Breast epithelium (tissue), 4 donors: ENCODE results near the gene STXBP1. TPM values are rescaled to one million over a fixed set of nuclear protein-coding genes. Genes with fewer than 3 reads are reported as not detected.
A peak's percentile ranks its signal among the peaks of the same experiment; 100 is the strongest.
"Not testable (repeated sequence)": the region's sequence is repeated elsewhere in the genome, so short reads cannot be mapped to it uniquely, and the experiment has no call there.

Source experiments
- DNase-seq, 2 donors: peaks; one replicate each; pipeline ENCODE4 v3.0.0-alpha.2; 2019; ENCODE audit warnings: low spot score in 2 of 2
- H3K27ac ChIP-seq, 2 donors: fragments of 200-600 bp; sonication (generic) in 1 of 2; one replicate each; pipeline ENCODE4 v1.5.1; 2016 to 2019; ENCODE audit warnings: mild to moderate bottlenecking in 1 of 2
- H3K27me3 ChIP-seq, 2 donors: fragments of 200-600 bp; sonication (generic) in 1 of 2; one replicate each; pipeline versions ENCODE4 v1.5.1 to v1.6.0; 2017 to 2019; ENCODE audit warnings: control low read depth in 1 of 2, mild to moderate bottlenecking in 1 of 2
- H3K36me3 ChIP-seq: fragments of 200-600 bp; one replicate; pipeline ENCODE4 v1.5.1; 2019
- H3K4me1 ChIP-seq, 2 donors: fragments of 200-600 bp; sonication (generic); one replicate each; pipeline ENCODE4 v1.5.1; 2016 to 2019; ENCODE audit warnings: control low read depth in 1 of 2
- H3K4me3 ChIP-seq, 3 donors: fragments of 200-600 bp; sonication (generic); 1 replicate in 2 of 3; 2 replicates in 1 of 3; pipeline ENCODE4 v1.5.1; 2016 to 2019; ENCODE audit warnings: mild to moderate bottlenecking in 3 of 3, moderate library complexity in 2 of 3
- H3K9me3 ChIP-seq, 2 donors: fragments of 200-600 bp; sonication (generic) in 1 of 2; one replicate each; pipeline ENCODE4 v1.5.1; 2016 to 2019; ENCODE audit warnings: control low read depth in 1 of 2
- POLR2A ChIP-seq: fragments of 450-650 bp; IDR thresholded peaks from one replicate; pipeline ENCODE4 v1.6.1; 2016; ENCODE audit warnings: antibody characterized with exemption, mild to moderate bottlenecking, moderate library complexity
- POLR2AphosphoS5 ChIP-seq, 3 donors: sonication (generic); formaldehyde crosslinking; IDR thresholded peaks; one replicate each; pipeline ENCODE4 v1.6.1; 2017; ENCODE audit warnings: antibody characterized with exemption in 3 of 3
- intact Hi-C: fragments of 100-400 bp; cut with DNase I; formaldehyde crosslinking; loops from one replicate; pipeline ENCODE4 v1.15.1; 2023; ENCODE audit warnings: low total_unique reads
- total RNA-seq, 3 donors: library from RNA; depleted of rRNA; stranded (reverse); fragments of >200 nt; gene quantifications; one replicate each; pipeline ENCODE4 v1.1.0, GENCODE V29; 2016
- TF ChIP-seq, protein P1 (sequence below), 3 donors: fragments of 450-650 bp; IDR thresholded peaks; one replicate each; pipeline ENCODE4 v1.5.1; 2016 to 2017; ENCODE audit warnings: antibody characterized with exemption in 3 of 3, mild to moderate bottlenecking in 3 of 3, moderate library complexity in 3 of 3

The STXBP1 gene
- total RNA-seq, 3 donors from 2014 or later: 19.0 to 45.9 (median 43.2) TPM

DNA sequence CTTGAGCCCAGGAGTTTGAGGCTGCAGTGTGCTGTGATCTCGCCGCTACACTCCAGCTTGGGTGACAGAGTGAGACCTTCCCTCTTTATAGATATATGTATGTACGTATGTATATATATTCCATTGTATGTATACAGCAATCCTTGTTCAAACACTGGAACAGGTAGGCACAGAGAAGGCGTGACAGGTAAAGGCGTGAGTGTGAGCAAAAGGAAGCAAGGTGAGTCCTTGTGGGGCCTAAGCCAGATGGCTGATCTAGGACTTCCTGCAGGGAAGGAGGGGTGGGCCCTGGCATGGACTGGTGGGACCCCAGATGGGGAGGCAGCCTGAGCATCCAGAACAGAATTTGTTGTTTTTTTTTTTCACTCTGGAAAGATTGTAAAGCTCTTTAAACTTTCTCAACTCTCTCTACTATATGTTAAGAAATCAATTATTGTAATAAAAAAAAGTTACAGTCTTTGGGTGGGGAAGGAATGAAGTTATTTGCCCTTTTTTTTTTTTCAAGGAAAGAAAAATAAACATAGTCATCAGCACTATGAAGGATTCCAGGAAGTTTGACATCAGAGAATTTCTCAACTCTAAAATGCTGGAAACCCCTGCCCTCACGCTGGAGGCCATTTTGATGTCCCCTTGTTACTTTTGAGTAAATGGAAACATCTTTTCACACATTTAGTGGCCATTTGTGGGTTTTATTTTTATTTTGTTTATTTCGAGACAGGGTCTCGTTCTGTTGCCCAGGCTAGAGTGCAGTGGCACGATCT is 38.9 kb upstream of the STXBP1 start:
- H3K36me3 ChIP-seq: no peaks in the 10 kb centered on the region
- peaks cover 15 to 45% of the 10 kb centered on the region in 2 donors for H3K4me1 ChIP-seq
- DNase-seq: no peak
- peak overlapping the region; percentile 92 to 98 for H3K27ac ChIP-seq
- intact Hi-C loops: loop anchor here (10.0 kb wide), 1 partner anchor 1512 kb away; the partner anchor contains the start of gene DOLPP1
- TF ChIP-seq POLR2AphosphoS5 (IDR thresholded peaks at IDR 0.05) (peak in 1 of 3 donors; percentile 22), POLR2A (no peak)
- H3K4me3 ChIP-seq: no peak overlapping the region
- no peaks in the 10 kb centered on the region for H3K9me3 ChIP-seq
- no peaks in the 10 kb centered on the region for H3K27me3 ChIP-seq

DNA sequence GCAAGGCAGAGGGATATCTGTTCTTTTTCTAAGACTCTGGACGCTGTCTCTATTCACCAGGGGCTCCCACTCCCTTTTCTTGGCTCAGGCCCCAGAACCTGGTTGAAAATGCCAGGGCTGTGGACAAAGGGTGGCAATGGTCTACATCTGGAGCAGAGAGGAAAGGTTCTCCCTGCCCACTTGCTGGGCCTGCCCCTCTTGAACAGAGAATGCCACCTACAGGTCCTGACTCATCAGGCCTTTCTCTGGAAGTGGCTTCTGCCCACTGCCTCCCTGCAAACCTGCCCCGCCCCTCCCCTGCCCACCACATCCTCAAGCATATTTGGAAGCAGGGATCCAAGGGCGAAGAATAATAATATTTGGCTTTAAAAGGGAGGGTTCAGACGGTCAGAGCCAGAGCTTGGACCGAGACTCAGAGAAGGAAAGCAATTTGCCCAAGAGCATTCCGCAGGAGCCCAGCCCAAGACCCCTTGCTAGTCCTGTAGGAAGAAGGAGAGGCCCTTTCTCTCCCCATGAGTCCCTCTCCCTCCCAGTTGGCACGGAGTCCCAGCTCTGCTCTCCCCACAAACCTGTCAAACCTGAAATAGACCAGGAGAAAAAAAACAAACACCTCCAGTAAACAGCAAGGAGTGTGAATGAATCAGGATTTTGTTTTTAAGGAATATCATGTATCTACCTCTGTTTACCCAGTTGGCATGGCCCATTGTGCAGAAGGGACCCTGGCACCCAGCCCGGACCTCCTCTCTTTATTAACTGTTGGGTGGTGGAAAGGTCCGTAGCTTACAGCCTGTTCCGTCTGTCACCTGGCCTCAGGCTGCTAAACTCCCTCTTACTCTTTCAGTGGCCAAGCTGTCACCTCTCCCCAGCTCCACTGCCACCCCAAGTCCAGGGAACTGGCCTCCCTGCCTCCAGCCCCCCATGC is 37.7 kb upstream of the STXBP1 start:
- H3K27ac ChIP-seq: peak overlapping the region; percentile 92 to 98
- H3K27me3 ChIP-seq: no peaks in the 10 kb centered on the region
- H3K9me3 ChIP-seq: no peaks in the 10 kb centered on the region
- H3K4me3 ChIP-seq: peak overlapping the region in 2 of 3 donors; percentile 4
- intact Hi-C loops: loop anchor here (10.0 kb wide), 1 partner anchor 1510 kb away; the partner anchor contains the start of gene DOLPP1
- no peaks in the 10 kb centered on the region for H3K36me3 ChIP-seq
- TF ChIP-seq POLR2A (no peak), POLR2AphosphoS5 (IDR thresholded peaks at IDR 0.05) (peak in 1 of 3 donors; percentile 57)
- peak; percentile 91 to 96 for DNase-seq
- H3K4me1 ChIP-seq: peaks cover 15 to 54% of the 10 kb centered on the region in 2 donors

DNA sequence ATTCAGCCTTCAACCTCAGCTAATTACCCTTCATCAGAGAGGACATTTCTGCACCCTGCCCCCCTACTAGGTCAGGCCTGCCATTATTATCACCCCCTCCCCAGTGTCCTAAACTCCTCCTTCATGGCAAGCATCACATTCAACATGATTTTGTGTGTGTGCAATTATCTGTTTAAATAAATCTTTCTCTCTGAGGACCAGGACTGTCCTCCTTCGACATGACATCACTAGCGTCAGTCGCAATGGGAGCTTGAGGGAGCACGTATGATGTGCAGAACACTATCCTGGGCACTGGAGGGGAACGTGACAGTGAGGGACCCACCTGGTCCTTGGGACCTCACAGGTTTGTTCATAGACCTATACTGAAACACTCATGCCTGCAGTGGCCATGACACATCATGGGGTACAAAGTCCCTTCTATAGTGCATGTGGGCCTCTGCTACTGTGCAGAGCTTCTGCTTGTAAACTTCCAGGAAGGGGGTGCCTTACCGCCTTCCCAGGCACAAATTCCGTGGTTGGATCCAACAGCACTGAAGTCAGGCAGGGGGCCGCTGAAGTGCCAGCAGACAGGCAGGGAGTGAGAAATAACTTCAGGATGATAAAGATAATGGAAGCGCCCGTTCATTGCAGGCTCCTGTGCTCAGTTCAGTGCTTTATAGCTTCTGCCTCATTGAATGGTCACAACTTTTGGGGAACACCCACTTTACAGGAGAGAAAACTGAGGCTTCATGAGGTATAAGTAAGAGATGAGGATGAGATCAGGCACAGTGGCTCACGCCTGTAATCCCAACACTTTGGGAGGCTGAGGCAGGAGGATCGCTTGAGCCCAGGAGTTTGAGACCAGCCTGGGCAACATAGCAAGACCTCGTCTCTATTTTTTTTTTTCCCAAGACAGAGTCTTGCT is 36.0 kb upstream of the STXBP1 start:
- no peak for DNase-seq
- no peaks in the 10 kb centered on the region for H3K9me3 ChIP-seq
- no peaks in the 10 kb centered on the region for H3K36me3 ChIP-seq
- TF ChIP-seq POLR2A (no peak), POLR2AphosphoS5 (IDR thresholded peaks at IDR 0.05) (no peak)
- TF ChIP-seq, protein P1, sequence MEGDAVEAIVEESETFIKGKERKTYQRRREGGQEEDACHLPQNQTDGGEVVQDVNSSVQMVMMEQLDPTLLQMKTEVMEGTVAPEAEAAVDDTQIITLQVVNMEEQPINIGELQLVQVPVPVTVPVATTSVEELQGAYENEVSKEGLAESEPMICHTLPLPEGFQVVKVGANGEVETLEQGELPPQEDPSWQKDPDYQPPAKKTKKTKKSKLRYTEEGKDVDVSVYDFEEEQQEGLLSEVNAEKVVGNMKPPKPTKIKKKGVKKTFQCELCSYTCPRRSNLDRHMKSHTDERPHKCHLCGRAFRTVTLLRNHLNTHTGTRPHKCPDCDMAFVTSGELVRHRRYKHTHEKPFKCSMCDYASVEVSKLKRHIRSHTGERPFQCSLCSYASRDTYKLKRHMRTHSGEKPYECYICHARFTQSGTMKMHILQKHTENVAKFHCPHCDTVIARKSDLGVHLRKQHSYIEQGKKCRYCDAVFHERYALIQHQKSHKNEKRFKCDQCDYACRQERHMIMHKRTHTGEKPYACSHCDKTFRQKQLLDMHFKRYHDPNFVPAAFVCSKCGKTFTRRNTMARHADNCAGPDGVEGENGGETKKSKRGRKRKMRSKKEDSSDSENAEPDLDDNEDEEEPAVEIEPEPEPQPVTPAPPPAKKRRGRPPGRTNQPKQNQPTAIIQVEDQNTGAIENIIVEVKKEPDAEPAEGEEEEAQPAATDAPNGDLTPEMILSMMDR (IDR thresholded peaks at IDR 0.05): no peak
- peak overlapping the region; percentile 56 to 98 for H3K27ac ChIP-seq
- no peaks in the 10 kb centered on the region for H3K27me3 ChIP-seq
- H3K4me3 ChIP-seq: no peak overlapping the region
- H3K4me1 ChIP-seq: peaks cover 5 to 44% of the 10 kb centered on the region in 2 donors
- intact Hi-C loops: loop anchor here (10.0 kb wide), 1 partner anchor 1509 kb away; the partner anchor contains the start of gene DOLPP1

DNA sequence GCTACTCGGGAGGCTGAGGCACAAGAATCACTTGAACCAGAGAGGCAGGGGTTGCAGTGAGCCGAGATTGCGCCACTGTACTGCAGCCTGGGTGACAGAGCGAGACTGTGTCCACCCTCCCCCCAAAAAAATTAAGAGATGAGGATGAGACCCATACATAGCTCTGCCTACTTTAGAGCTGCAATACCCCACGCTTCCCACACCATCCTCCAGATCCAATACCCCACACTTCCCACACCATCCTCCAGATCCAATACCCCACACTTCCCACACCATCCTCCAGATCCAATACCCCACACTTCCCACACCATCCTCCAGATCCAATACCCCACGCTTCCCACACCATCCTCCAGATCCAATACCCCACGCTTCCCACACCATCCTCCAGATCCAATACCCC is 34.9 kb upstream of the STXBP1 start:
- not testable (repeated sequence) for DNase-seq, H3K36me3 ChIP-seq, H3K27me3 ChIP-seq, H3K9me3 ChIP-seq, H3K4me3 ChIP-seq
- Histone ChIP-seq H3K4me1 (peaks cover 5 to 44% of the 10 kb centered on the region in 2 donors), H3K27ac (peak overlapping the region in 1 of 2 donors; percentile 98)
- intact Hi-C loops: loop anchor here (10.0 kb wide), 1 partner anchor 1508 kb away; the partner anchor contains the start of gene DOLPP1

DNA sequence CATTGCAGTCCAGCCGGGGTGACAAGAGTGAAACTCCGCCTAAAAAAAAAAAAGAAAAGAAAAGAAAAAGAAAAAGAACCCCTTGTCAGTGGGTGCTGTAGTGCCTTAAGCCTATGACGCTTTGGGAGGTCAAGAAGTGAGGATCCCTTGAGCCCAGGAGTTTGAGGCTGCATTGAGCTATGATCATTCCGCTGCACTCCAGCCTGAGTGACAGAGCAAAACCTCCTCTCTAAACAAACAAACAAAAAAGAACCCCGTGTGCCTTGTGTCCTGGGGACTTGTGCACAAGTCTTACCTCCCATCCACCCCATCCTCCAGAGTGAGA is 33.5 kb upstream of the STXBP1 start:
- Histone ChIP-seq H3K9me3 (no peaks in the 10 kb centered on the region), H3K27ac (peak overlapping the region; percentile 88 to 96), H3K4me3 (peak overlapping the region in 2 of 3 donors; percentile 24 to 39), H3K27me3 (no peaks in the 10 kb centered on the region), H3K4me1 (peaks cover 0 to 35% of the 10 kb centered on the region in 2 donors), H3K36me3 (no peaks in the 10 kb centered on the region)
- intact Hi-C loops: loop anchor here (10.0 kb wide), 1 partner anchor 1506 kb away; the partner anchor contains the start of gene DOLPP1
- no peak for DNase-seq
- TF ChIP-seq POLR2AphosphoS5 (IDR thresholded peaks at IDR 0.05): no peak
- no peak for TF ChIP-seq POLR2A
- TF ChIP-seq, protein P1 (IDR thresholded peaks at IDR 0.05): no peak
